NCI-H510A (cell line): ENCODE results near the gene SGPP2.

Source experiments
- DNase-seq: peaks from one replicate; lab custom pipeline; 2025; lab: John Stamatoyannopoulos, UW

Gene SGPP2

DNA sequence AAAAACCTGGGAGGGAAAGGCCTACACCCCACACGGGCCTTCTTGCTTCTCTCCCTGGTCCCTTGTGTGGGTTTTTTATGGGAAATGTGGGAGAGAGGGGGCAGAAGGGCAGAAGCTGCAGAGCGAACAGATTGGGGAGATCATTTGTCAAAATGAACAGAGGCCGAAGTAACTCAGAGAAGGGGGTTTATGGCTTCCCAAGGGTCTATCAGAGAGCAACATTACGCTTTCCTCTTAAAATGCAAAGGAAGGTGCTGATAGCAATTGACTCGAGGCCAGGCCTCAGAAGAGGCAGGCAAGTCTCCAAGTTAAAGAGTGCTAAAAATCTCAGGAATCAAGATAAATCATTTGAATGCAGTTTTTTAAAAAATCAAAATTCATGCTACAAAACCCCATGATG lies 101.5 kb downstream of the SGPP2 start:
- no peak for DNase-seq

DNA sequence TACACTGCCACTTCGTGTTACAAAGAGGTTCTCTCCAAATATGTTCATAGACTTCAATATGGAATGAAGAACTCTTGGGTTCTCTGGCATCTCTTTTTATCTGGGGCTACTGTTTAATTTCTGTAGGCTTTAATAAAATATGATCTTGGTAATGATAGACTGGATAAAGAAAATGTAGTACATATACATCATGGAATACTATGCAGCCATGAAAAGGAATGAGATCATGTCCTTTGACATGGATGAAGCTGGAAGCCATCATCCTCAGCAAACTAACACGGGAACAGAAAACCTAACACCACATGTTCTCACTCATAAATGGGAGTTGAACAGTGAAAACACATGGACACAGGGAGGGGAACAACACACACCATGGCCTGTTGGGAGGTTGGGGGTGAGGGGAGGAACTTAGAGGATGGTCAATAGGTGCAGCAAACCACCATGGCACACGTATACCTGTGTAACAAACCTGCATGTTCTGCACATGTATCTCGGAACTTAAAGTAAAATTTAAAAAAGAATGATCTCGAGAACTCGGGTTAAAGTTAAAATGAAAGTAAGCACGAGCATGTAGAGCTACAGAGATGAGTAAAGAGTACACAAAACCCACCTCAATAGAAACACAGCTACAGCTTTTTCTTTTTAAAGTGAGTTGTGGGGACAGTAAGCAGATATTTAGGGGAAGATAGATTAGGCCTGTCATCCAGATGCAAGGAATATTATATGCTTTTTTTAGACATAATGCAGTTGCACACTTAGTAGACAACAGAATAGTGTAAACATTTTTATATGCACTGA lies 102.3 kb downstream of the SGPP2 start:
- DNase-seq: no peak

- DNase-seq: no peak
Observed at GRCh38 chr2:222532315-222532714, 108.0 kb downstream of the SGPP2 start.

DNA sequence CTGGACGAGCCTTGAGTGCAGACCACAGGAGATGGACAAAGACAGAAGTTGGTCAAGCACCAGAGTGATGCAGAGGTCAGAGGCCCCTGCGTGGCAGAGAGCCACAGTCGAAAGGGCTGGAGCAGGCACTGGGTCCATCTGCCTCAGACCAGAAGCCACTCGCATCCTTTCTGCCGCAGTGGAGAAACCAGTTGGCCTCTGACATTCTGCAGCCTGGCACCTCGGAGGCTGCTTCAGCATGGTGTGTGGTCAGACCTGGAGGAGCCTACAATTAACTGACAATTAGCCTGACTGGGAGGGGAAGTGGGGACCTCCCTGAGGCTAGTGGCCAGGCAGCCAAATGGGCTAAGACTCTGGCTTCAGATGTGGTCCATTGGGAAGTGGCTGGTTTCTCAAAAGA lies 111.1 kb downstream of the SGPP2 start:
- DNase-seq: no peak

DNA sequence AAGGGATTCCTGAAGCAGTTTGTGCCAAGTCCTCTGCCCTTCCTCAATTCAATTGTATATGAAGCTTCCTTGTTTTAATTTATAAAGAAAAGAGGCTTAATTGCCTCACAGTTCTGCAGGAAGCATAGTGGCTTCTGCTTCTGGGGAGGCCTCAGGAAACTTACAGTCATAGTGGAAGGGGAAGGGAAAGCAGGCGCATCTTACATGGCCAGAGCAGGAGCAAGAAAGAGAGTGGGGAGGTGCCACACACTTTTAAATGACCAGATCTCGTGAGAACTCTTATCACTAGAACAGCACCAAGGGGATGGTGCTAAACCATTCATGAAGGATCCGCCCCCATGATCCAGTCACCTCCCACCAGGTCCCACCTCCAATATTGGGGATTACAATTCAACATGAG lies 114.2 kb downstream of the SGPP2 start:
- DNase-seq: no peak

- no peak for DNase-seq
Observed at GRCh38 chr2:222544661-222545060, 120.3 kb downstream of the SGPP2 start.

GRCh38 chr2:222545823-222546795 lies 121.8 kb downstream of the SGPP2 start:
- DNase-seq: no peak

DNA sequence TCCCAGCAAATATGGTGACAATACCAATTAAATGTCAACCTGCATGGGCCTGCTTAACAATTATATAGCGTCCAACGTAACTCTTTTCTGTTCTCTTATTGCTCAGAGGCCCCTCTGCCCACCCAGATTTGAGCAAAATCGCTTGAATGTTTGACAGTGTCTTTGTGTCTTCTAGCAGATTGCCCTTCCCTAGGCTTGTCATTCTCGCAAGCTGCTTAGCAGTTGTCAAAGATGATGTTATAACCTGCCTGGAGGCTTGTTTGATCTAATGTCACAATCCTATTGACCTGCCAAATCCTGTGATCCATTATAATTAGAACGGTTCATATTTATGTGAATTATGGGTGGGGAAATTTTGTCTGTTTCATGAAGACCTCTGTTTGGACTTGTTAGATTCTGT lies 122.7 kb downstream of the SGPP2 start:
- DNase-seq: no peak

GRCh38 chr2:222548992-222549391 lies 124.6 kb downstream of the SGPP2 start:
- DNase-seq: no peak

GRCh38 chr2:222554517-222554916 lies 130.2 kb downstream of the SGPP2 start:
- DNase-seq: no peak

DNA sequence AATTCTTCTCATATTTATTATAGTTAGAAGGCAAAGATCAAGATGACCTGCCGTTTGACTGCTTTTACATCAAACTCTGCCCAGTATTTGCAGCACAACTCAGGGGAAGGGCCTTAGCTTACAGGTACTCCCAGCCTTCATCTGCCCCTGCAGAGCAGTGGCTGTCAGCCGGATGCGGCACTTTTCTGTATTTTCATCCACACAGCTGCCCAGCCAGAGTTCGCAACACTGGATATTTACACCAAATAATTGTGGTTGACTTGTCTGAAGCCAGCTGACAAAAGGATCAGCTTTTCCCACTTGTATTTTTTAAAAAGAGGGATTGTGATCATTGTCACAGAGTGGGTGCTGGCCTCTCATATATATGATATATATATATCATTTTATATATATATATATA lies 136.8 kb downstream of the SGPP2 start:
- no peak for DNase-seq

DNA sequence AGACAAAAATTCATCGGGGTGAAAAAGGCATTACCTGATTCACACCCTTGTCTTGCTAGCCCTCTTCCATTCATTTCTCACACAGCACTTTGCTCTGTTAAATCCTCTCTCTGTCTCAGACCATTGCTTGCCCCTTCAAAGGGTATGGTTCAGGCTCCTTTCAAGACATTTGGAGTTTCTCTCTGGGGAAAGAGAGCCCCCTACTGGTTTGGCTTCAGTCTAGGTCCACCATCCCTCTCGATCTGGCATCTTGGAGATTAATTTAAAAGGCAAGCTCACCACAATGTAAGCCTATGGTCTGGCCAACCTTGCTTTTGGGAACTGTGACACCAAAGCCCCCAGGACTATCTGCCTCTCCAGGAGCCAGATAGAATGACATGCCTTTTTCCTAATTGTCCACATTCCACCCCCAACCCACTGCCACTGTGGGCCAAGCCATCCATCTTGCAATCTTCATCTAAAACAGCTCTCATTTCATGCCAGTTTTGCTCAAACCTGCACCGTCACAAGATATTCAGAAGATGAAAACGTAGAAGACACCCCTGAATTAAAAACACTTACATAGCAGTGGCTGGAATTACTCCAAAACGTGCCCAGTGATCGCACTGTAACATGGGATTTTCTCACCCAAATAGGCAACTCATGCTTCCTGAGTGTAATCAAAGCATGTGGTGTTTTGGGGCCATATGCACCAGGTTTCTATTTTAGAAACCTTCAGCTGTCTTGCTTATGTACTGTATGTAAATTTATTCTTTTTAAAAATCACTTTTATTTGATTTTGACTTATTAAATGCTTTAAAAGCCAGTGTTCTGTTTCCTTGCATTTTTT lies 137.7 kb downstream of the SGPP2 start:
- DNase-seq: peak; percentile 7

- DNase-seq: no peak
Observed at GRCh38 chr2:222563106-222563718, 138.9 kb downstream of the SGPP2 start.

- no peak for DNase-seq
Observed at GRCh38 chr2:222563936-222564335, 139.6 kb downstream of the SGPP2 start.

GRCh38 chr2:222566229-222566628 lies 141.9 kb downstream of the SGPP2 start:
- DNase-seq: no peak

DNA sequence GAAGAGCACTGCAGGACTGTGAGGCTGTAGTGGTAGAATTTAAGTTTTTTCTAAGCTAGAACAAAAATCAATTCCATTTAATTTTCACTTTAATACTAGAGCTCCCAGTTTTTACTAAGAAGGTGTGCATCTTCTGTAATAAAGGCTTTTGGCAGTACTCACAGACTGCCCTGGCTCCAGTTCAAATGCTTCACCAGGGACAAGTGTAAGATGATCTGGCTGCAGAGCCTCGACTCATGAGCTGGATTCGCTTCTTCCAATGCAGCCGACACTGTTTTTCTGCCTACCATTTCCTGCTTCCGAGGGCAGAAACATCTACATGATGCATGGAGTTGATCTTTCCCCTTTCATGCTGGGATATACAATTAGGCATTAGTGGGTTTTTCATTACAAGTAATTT lies 144.5 kb downstream of the SGPP2 start:
- DNase-seq: peak; percentile 45

- no peak for DNase-seq
Observed at GRCh38 chr2:222569826-222570225, 145.5 kb downstream of the SGPP2 start.

GRCh38 chr2:222572264-222572721 lies 147.9 kb downstream of the SGPP2 start:
- DNase-seq: no peak

DNA sequence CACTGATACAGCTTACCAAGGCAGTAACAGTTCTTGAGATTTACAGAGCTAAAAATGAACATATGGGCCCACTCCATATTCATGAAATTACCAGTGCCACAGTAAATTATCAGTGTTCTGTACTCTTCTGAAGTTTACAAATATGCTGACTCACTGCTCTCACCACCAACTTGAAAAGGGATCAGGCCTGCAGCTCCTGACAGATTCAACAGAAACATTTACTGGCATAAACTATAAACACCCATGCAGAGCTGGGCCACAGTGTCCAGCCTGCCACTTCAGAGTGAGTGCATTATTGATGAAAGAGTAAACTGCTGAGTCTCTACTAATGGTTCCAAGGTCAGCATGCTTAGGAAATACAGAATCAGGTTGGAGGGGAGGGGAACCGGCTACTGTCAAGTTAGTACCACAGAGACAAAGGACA lies 148.4 kb downstream of the SGPP2 start:
- no peak for DNase-seq

DNA sequence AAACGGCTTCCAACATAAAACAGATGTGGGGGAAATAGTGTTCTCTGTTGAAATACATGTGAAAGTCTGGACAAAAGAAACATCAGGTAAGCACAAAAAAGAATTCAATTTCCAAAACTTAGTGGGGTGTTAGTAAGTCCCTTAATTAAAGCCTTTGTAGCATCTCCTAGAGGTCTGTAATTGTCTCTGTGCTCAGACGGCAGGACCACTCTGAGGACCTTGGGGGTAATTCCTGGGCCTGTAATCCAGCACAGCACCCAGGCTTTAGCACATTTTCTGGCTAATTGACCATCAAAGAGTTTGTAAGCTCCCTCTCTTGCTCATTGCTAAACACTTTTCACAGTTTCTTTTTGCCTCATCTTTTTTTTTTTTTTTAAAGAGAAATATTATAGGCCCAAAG lies 151.3 kb downstream of the SGPP2 start:
- no peak for DNase-seq
